Activated CD8-positive, alpha-beta T cell treated with anti-CD3 and anti-CD28 coated beads for 36 hours (primary cell): Measurements from ENCODE around the gene STT3B. TPM values are rescaled to one million over a fixed set of nuclear protein-coding genes. Genes with fewer than 3 reads are reported as not detected.

Source experiments
- ATAC-seq: fragments of 200-7000 bp; cut with Tn5 transposase; one replicate; pipeline ENCODE4 v1.10.0; 2021; ENCODE audit warnings: mild to moderate bottlenecking, moderate library complexity
- CTCF ChIA-PET: fragments of 350-600 bp; sonication (Branson Sonifier 250); formaldehyde crosslinking; loops from one replicate; lab custom pipeline; 2021; ENCODE audit warnings: antibody characterized with exemption; lab: Charles Lee
- POLR2A ChIA-PET: fragments of 350-600 bp; sonication (Branson Sonifier 250); formaldehyde crosslinking; loops from one replicate; lab custom pipeline; 2021; ENCODE audit warnings: antibody characterized with exemption; lab: Charles Lee
- DNase-seq: peaks from one replicate; pipeline ENCODE4 v3.0.0-alpha.2; 2020
- H3K27ac Mint-ChIP-seq: one replicate; pipeline ENCODE4 v1.8.0; 2021; ENCODE audit warnings: mild to moderate bottlenecking, mixed read lengths
- H3K27me3 Mint-ChIP-seq: one replicate; pipeline ENCODE4 v1.8.0; 2021; ENCODE audit warnings: mixed read lengths
- H3K36me3 Mint-ChIP-seq: one replicate; pipeline ENCODE4 v1.8.0; 2021; ENCODE audit warnings: low read depth, mixed read lengths
- H3K4me1 Mint-ChIP-seq: one replicate; pipeline ENCODE4 v1.8.0; 2021; ENCODE audit warnings: low read depth, mixed read lengths
- H3K4me3 Mint-ChIP-seq: one replicate; pipeline ENCODE4 v1.8.0; 2021; ENCODE audit warnings: mild to moderate bottlenecking, moderate library complexity, mixed read lengths
- H3K9me3 Mint-ChIP-seq: one replicate; pipeline ENCODE4 v1.8.0; 2021; ENCODE audit warnings: mixed read lengths
- intact Hi-C: fragments of 100-400 bp; cut with micrococcal nuclease; formaldehyde crosslinking; loops from one replicate; pipeline ENCODE4 v1.10.0; 2022
- total RNA-seq, 2 experiments: library from RNA; stranded (reverse); gene quantifications; one replicate each; pipeline ENCODE4 v1.2.3, GENCODE V29; 2021
- TF ChIP-seq, protein P1 (sequence below): fragments of 200-600 bp; IDR thresholded peaks from one replicate; pipeline ENCODE4 v1.8.0; 2022; ENCODE audit warnings: antibody characterized with exemption, mild to moderate bottlenecking

The STT3B gene
- total RNA-seq, 2 experiments from 2014 or later: 92.8 to 103 TPM

DNA sequence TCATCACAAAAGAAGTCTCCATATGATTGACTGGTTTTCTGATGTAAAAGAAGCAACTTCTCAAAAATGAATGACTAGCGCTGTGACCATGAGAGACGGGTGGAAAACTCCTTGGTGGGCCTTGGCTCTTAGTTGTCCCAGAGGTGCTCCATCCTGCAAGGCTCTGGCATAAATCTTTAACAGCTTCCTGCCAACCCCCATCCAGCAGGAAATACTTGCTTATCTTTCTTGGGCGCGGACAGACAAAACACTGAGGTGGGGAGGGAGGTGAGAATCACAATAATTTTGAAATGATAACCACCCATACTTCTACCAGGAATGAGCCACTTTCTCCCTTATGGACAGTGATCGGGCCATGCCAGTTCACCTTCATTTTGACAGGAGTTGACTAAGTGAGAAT is 128.6 kb downstream of the STT3B start:
- Mint-ChIP-seq H3K36me3 (peaks cover 2% of the 10 kb centered on the region), H3K27ac (no peak overlapping the region), H3K4me3 (no peak overlapping the region), H3K4me1 (no peaks in the 10 kb centered on the region), H3K27me3 (no peaks in the 10 kb centered on the region), H3K9me3 (peaks cover 24% of the 10 kb centered on the region)
- TF ChIP-seq, protein P1, sequence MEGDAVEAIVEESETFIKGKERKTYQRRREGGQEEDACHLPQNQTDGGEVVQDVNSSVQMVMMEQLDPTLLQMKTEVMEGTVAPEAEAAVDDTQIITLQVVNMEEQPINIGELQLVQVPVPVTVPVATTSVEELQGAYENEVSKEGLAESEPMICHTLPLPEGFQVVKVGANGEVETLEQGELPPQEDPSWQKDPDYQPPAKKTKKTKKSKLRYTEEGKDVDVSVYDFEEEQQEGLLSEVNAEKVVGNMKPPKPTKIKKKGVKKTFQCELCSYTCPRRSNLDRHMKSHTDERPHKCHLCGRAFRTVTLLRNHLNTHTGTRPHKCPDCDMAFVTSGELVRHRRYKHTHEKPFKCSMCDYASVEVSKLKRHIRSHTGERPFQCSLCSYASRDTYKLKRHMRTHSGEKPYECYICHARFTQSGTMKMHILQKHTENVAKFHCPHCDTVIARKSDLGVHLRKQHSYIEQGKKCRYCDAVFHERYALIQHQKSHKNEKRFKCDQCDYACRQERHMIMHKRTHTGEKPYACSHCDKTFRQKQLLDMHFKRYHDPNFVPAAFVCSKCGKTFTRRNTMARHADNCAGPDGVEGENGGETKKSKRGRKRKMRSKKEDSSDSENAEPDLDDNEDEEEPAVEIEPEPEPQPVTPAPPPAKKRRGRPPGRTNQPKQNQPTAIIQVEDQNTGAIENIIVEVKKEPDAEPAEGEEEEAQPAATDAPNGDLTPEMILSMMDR: no peak
- no peak for DNase-seq
- POLR2A ChIA-PET: no interaction called here
- intact Hi-C loops: no loop called here
- no peak for ATAC-seq
- CTCF ChIA-PET: no interaction called here

DNA sequence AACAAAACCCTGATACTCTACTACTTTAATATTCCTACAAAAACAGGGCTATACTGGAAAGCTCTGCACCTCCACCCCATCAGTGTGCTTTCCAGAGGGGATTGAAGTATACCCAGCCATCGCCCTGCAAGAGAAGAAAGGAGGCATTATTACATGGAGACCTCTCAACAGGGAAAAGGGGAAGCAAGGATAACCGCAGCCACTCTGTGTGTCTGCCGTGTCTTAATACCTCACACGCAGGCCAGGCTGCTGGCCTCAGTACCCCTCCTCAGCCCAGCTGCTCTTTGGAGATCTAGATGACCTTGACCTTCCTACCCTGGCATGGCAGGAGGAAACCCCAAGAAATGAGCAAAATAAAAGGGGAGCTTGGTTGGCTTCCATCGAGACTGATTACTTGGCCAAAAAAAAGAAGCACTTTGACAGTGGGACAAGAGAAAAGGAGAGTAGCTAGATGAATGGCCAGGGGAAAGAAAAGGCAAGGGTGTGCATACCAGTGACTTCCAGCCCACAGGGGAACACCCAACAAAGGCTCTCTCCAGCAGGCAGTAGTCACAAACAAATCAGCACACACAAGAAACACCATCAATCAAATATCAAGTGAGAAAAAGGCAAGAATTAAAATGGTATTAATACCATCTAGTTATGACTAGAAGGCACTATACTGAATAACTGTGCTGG is 129.4 kb downstream of the STT3B start:
- intact Hi-C loops: no loop called here
- Mint-ChIP-seq H3K9me3 (peaks cover 18% of the 10 kb centered on the region), H3K36me3 (peaks cover 2% of the 10 kb centered on the region), H3K27ac (no peak overlapping the region), H3K4me1 (no peaks in the 10 kb centered on the region), H3K27me3 (no peaks in the 10 kb centered on the region), H3K4me3 (no peak overlapping the region)
- ATAC-seq (no peak), DNase-seq (no peak)
- POLR2A ChIA-PET: interaction anchor here (1.3 kb wide), 1 partner anchor 16 kb away, joined by 3 read pairs; no protein-coding TSS in a partner anchor
- TF ChIP-seq, protein P1: no peak
- CTCF ChIA-PET: no interaction called here

DNA sequence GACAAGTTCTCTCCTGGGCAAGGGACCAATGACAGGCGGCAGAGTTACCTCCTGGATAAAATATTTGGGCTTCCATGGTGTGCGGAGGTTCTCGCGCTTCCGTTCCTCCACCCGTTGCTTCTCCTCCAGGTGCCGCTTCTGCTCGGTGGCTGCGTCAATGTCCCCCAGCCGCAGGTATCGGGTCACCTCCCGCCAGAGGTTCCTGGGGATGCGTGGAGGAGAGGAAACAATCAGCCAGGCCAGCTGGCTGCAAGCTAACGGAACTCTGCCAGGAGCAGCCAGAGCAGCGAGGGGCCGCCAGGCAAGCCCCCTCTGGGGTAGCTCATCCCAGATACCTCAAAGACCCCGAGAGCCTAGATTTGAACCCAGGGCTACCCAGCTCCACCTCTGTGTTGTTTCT is 131.3 kb downstream of the STT3B start:
- Mint-ChIP-seq H3K4me3 (no peak overlapping the region), H3K36me3 (no peaks in the 10 kb centered on the region), H3K4me1 (no peaks in the 10 kb centered on the region), H3K27me3 (no peaks in the 10 kb centered on the region), H3K9me3 (peaks cover 4% of the 10 kb centered on the region), H3K27ac (no peak overlapping the region)
- TF ChIP-seq, protein P1: no peak
- ATAC-seq (no peak), DNase-seq (no peak)
- ChIA-PET POLR2A (no interaction called here), CTCF (no interaction called here)
- intact Hi-C loops: no loop called here

DNA sequence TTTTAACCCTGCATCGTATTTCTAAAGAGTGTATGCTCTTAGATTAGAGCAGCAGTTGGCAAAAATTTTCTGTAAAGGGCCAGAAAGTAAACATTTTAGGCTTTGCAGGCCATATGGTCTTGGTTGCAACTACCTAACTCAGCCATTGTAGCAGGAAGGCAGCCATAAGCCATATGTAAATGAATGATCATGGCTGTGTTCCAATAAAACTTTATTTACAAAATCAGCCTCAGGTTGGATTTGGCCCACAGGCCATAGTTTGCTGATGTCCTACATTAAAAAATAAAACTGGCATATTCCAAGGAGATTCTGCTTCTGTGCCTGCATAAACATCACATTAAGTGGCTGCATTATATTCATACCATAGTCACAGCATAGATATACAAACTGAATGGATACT is 134.9 kb downstream of the STT3B start:
- H3K27me3 Mint-ChIP-seq: no peaks in the 10 kb centered on the region
- no peaks in the 10 kb centered on the region for H3K9me3 Mint-ChIP-seq
- intact Hi-C loops: no loop called here
- H3K4me3 Mint-ChIP-seq: no peak overlapping the region
- CTCF ChIA-PET: no interaction called here
- no peak overlapping the region for H3K27ac Mint-ChIP-seq
- TF ChIP-seq, protein P1: no peak
- POLR2A ChIA-PET: interaction anchor here (0.7 kb wide), 1 partner anchor 103 kb away, joined by 3 read pairs; no protein-coding TSS in a partner anchor
- H3K36me3 Mint-ChIP-seq: no peaks in the 10 kb centered on the region
- H3K4me1 Mint-ChIP-seq: no peaks in the 10 kb centered on the region
- DNase-seq (no peak), ATAC-seq (no peak)

DNA sequence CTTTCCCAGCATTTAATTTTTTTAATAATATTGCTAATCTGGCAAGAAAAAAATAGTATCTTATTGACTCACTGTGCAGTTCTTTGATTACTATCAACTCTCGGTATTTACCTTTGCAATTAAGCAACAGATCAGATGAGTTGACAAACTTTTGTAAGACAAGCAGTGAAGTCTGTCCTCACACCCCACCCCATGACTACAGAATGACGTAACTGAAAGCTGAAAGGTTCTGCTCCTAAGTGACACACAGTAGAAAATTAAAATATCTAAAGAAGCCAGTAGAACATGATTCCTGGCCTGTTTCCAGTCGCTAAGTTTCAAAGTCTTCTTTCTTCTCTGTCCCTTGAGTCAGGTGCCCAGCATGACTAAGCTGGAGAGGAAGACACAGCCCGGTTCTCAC is 135.5 kb downstream of the STT3B start:
- no peak for ATAC-seq
- TF ChIP-seq, protein P1: no peak
- CTCF ChIA-PET: no interaction called here
- Mint-ChIP-seq H3K27ac (no peak overlapping the region), H3K9me3 (no peaks in the 10 kb centered on the region), H3K4me3 (no peak overlapping the region), H3K4me1 (no peaks in the 10 kb centered on the region), H3K27me3 (no peaks in the 10 kb centered on the region), H3K36me3 (no peaks in the 10 kb centered on the region)
- POLR2A ChIA-PET: no interaction called here
- DNase-seq: no peak
- intact Hi-C loops: no loop called here
